GM12864 (cell line): ENCODE data around the gene SEMA3D.

ENCODE experiments used
- DNase-seq: peaks from one replicate; pipeline ENCODE4 v3.0.0-alpha.2; 2011; ENCODE audit warnings: low read depth
- H3K4me3 ChIP-seq: 2 replicates; pipeline ENCODE4 v1.5.1; 2011; ENCODE audit warnings: mild to moderate bottlenecking, low read depth, low read length, control low read depth
- TF ChIP-seq, protein P1 (sequence below): IDR thresholded peaks from 2 replicates; pipeline ENCODE4 v1.5.1; 2011; ENCODE audit warnings: low read depth, mild to moderate bottlenecking, moderate library complexity, low read length, control low read depth, inconsistent platforms; ENCODE audit errors: missing control alignments

The SEMA3D gene

DNA sequence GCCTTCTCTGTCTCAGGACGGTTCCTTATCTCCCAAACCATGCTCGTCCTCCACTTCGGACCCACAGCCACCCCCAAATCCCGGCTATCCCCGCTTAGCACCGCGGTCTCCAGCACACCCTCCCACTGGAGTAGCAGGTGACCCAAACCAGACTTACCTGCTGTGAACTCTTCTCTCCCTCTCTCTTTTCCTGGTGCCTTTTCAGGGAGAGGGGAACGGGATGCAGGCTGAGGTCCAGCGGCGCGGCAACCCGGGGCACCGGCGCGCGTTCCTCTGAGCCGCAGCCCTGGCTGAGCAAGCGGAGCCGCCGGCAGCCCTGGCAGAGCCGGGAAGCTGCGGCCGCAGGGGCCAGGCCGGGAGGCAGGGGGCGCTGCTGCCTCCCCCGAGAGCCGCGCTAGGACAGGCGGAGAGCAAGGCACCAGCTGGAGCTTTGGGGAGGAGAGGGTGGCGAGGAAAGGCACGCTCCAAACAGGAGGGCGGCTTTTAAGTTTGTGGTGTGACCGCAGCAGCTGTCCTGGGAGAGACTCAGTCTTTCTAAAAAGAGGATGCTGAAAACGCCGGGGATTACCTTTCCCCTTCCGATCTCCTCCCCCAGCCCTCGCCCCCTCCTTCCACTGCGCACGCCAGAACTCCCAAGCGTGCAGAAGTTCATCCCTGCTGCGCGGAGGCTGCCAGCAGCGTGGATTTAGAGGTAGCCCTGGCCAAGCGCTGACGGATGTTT lies at the start of gene SEMA3D:
SEMA3D (minus strand) TSS at position 536 of the 721 bp plus-strand sequence. CDS start 65,165 bp downstream, outside the sequence.
- no peak for DNase-seq
- TF ChIP-seq, protein P1, sequence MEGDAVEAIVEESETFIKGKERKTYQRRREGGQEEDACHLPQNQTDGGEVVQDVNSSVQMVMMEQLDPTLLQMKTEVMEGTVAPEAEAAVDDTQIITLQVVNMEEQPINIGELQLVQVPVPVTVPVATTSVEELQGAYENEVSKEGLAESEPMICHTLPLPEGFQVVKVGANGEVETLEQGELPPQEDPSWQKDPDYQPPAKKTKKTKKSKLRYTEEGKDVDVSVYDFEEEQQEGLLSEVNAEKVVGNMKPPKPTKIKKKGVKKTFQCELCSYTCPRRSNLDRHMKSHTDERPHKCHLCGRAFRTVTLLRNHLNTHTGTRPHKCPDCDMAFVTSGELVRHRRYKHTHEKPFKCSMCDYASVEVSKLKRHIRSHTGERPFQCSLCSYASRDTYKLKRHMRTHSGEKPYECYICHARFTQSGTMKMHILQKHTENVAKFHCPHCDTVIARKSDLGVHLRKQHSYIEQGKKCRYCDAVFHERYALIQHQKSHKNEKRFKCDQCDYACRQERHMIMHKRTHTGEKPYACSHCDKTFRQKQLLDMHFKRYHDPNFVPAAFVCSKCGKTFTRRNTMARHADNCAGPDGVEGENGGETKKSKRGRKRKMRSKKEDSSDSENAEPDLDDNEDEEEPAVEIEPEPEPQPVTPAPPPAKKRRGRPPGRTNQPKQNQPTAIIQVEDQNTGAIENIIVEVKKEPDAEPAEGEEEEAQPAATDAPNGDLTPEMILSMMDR, result peak; percentile 58
- H3K4me3 ChIP-seq, result no peak within 1 kb of the TSS

DNA sequence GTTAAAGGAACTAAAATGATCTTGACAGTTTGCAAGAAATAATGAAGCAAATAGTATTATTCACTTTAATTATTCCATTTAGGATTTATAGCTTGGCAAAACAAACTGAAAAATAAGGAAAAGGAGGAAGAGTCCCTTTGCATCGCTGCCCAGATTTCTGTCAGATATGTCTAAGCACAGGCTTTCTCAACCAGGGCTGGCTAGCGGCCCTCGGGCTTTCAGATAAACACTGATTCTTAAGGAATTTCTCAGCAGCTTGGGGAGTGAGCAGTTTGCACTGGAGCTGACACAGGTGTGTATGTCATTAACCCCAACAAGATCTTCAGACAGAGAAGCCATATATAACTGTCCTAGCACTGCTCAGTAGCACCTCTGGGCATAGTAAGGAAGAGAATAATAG lies 47.9 kb upstream of the SEMA3D start:
- no peak overlapping the region for H3K4me3 ChIP-seq
- TF ChIP-seq, protein P1, result no peak
- no peak for DNase-seq

DNA sequence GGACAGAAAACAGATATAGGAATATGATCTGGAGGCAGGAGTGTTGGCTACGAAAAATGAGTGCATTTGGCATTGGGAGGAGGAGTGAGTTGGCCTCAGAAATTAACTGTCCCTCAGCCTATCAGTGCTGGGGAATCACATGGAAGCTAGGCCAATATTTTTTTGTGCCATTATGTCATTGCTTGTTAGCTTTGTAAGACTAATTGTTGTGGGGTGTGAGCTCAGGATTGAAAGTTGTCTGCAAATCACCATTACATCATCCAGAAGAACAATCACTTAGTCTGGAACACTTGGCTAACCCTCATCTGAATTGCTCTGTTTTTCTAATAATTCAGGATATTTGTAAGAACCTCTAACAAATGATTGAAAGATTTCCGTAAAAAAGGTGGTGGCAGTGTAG lies 45.2 kb upstream of the SEMA3D start:
- no peak for DNase-seq
- TF ChIP-seq, protein P1, result no peak
- no peak overlapping the region for H3K4me3 ChIP-seq

DNA sequence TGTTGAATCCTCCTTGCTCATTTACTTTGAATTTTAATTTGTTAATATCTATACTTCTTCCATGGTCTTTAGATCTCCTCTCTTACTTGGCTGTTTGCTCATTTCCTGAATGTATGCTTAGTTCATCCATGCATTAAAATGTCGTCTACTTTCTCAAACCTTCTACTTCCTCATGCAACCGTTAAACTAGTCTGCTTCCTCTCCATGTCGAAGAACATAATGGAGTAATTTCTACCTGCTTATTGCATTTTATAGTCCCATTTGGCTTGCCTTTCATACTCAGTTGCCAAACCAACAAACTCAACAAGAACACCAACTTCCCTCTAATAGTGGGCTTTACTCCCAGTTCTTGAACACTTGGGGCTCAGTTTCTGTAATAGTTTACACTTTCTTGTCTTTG lies 43.8 kb upstream of the SEMA3D start:
- TF ChIP-seq, protein P1, result no peak
- H3K4me3 ChIP-seq, result no peak overlapping the region
- no peak for DNase-seq

DNA sequence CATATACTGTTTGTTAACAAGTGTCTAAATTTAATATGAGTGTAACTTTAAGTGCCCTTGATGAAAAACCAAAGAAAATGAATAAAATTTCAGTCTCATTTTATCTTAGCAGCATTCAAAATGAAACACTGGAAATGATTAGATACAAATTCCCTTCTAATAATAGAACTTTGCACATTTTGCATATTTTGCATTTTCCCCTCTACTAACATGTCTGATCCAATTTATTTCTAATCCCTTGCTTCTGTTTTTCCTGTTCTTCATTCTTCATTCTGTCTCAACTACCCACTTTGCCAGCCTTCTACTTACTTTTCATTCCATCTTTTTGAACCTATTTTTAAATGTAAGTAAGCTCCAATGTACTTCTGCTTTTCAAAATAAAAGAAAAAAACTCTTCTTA lies 42.7 kb upstream of the SEMA3D start:
- TF ChIP-seq, protein P1, result no peak
- no peak for DNase-seq
- H3K4me3 ChIP-seq, result no peak overlapping the region

DNA sequence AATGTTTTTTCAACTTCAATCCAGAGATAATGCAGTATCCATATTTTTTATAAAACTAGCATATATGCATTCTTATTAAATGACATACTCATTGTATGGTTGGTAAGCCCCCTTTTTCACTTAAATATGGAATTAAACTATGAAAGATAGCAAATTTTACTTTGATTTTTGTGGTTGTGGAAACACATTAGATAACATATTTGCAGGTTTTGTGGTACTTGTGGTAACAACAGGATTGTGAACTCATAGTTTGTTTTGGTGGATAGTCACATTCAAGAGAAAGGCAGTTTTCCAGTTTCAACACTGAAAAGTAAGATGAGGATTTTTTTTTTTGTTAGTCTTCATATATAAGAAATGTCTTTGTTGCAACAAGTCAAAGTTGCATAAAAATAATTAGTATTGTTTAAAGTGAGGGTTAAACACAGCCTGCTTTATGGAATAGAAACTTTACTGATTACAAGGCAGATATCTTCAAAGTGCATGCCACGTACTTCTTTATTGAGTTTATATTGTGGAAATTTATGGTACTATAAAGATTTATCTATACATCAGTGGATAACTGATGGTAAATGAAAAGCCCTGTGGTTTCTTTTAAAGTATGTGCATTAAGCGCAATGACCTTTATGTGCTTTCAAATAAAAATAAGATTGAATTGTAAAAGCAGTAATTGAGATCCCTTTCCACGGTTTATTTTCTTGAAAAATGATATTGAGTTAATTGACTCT lies 39.7 kb upstream of the SEMA3D start:
- no peak for DNase-seq
- TF ChIP-seq, protein P1, result no peak
- H3K4me3 ChIP-seq, result no peak overlapping the region
